DND-41 (cell line): ENCODE data around the gene EFR3B.

Experiments
- CTCF ChIP-seq: IDR thresholded peaks from 2 replicates; pipeline ENCODE4 v1.5.1; 2012; ENCODE audit warnings: borderline replicate concordance, low read length, moderate library complexity, mild to moderate bottlenecking; ENCODE audit not compliant: poor library complexity, severe bottlenecking; ENCODE audit errors: extremely low read depth
- EZH2 ChIP-seq: IDR thresholded peaks from 3 replicates; pipeline ENCODE4 v1.6.1; 2012; ENCODE audit warnings: borderline replicate concordance, low read depth, mild to moderate bottlenecking, moderate library complexity, low read length, inconsistent platforms; ENCODE audit not compliant: severe bottlenecking

DNA sequence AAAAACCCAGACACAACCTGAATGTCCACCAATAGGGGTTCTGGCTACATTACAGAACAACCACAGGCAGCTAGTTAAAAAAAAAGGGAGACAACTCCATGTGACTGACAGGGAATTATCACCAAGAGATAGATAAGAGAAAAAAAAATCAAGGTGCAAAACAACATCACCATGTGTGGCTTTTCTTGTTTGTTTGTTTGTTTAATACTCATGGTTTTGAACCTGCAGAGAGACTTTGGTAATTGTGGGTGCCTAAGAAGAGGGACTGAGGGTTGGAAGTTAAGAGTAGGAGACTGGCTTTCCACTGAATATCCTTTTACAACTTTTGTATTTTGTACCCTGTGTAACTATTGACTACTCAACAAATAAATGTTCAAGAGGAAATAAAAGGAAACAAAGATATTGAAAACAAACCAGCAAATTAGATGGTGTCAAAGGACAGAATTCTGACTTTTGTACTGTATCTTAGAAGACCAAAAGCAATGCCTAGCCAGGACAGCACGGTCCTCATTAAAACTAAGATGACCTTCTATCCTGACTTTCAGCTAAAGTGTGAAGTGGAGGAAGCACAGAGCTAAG lies 47.6 kb upstream of the EFR3B start:
- no peak for TF ChIP-seq CTCF
- TF ChIP-seq EZH2, result no peak
